PC-9 (cell line): ENCODE measurements around the gene HPSE. TPM values are rescaled to one million over a fixed set of nuclear protein-coding genes. Genes with fewer than 3 reads are reported as not detected.
"Not testable (repeated sequence)": the region's sequence is repeated elsewhere in the genome, so short reads cannot be mapped to it uniquely, and the experiment has no call there.

Experiments
- BruUV-seq: library from RNA; stranded (reverse); fragments of 400-500 nt; replicated peaks from 2 replicates; lab custom pipeline; 2021; lab: Mats Ljungman, UMichigan
- CTCF ChIA-PET: fragments of 300-600 bp; sonication (Branson Sonifier 250); formaldehyde crosslinking; loops from one replicate; lab custom pipeline; 2022; ENCODE audit warnings: antibody characterized with exemption; lab: Charles Lee
- POLR2A ChIA-PET: fragments of 300-600 bp; sonication (Branson Sonifier 250); formaldehyde crosslinking; loops from one replicate; lab custom pipeline; 2022; ENCODE audit warnings: antibody characterized with exemption; ENCODE audit not compliant: unreplicated experiment; lab: Charles Lee
- DNase-seq, 2 experiments: peaks; one replicate each; pipeline versions ENCODE4 v3.0.0 to v3.0.0-alpha.2; 2015 to 2022; ENCODE audit warnings: mixed read lengths in 1 of 2
- H2AFZ ChIP-seq: fragments of 200-600 bp; sonication (generic); 2 replicates; pipeline ENCODE4 v1.8.1; 2017; ENCODE audit warnings: antibody characterized with exemption
- H3F3A ChIP-seq: fragments of 200-600 bp; sonication (generic); 2 replicates; pipeline ENCODE4 v1.8.1; 2017; ENCODE audit warnings: antibody characterized with exemption, mild to moderate bottlenecking, low read depth; ENCODE audit not compliant: insufficient read depth
- H3K27ac ChIP-seq: fragments of 200-600 bp; sonication (generic); 2 replicates; pipeline ENCODE4 v1.6.1; 2016; ENCODE audit warnings: mixed run types
- H3K27me3 ChIP-seq: fragments of 200-600 bp; sonication (generic); 2 replicates; pipeline ENCODE4 v1.6.1; 2016; ENCODE audit warnings: low read depth, mixed run types; ENCODE audit not compliant: insufficient read depth
- H3K36me3 ChIP-seq: fragments of 200-600 bp; sonication (generic); 2 replicates; pipeline ENCODE4 v1.6.1; 2016; ENCODE audit warnings: low read depth, mixed run types
- H3K4me1 ChIP-seq: fragments of 200-600 bp; sonication (generic); replicated peaks from 2 replicates; pipeline ENCODE4 v1.6.1; 2016; ENCODE audit warnings: mixed run types; ENCODE audit not compliant: insufficient read depth
- H3K4me2 ChIP-seq: fragments of 200-600 bp; sonication (generic); 2 replicates; pipeline ENCODE4 v1.6.1; 2017; ENCODE audit warnings: mixed run types
- H3K4me3 ChIP-seq: fragments of 200-600 bp; sonication (generic); 2 replicates; pipeline ENCODE4 v1.6.1; 2016; ENCODE audit warnings: mixed run types
- H3K79me2 ChIP-seq: fragments of 200-600 bp; sonication (generic); 2 replicates; pipeline ENCODE4 v1.6.1; 2017; ENCODE audit warnings: low read depth, mixed run types
- H3K9me2 ChIP-seq: fragments of 200-600 bp; sonication (generic); 2 replicates; pipeline ENCODE4 v1.8.1; 2017; ENCODE audit warnings: mild to moderate bottlenecking; ENCODE audit not compliant: insufficient read depth
- H3K9me3 ChIP-seq: fragments of 200-600 bp; sonication (generic); 2 replicates; pipeline ENCODE4 v1.8.1; 2016; ENCODE audit warnings: low read depth; ENCODE audit not compliant: insufficient read depth
- H4K20me1 ChIP-seq: fragments of 200-600 bp; sonication (generic); 2 replicates; pipeline ENCODE4 v1.8.1; 2017; ENCODE audit not compliant: insufficient read depth
- CTCF ChIP-seq: fragments of 200-600 bp; sonication (generic); conservative IDR thresholded peaks from 2 replicates; pipeline ENCODE4 v1.6.1; 2017; ENCODE audit warnings: mixed run types, antibody characterized with exemption, mild to moderate bottlenecking, moderate library complexity
- EZH2 ChIP-seq: fragments of 200-600 bp; sonication (generic); IDR thresholded peaks from 2 replicates; pipeline ENCODE4 v1.8.0; 2017; ENCODE audit warnings: antibody characterized with exemption, low read depth
- intact Hi-C: fragments of 100-400 bp; cut with micrococcal nuclease; formaldehyde crosslinking; loops from one replicate; pipeline ENCODE4 v1.10.0; 2022; ENCODE audit not compliant: unreplicated experiment
- total RNA-seq: library from RNA; stranded (reverse); gene quantifications from 2 replicates; pipeline ENCODE4 v1.2.3, GENCODE V29; 2021

Gene HPSE
- total RNA-seq, 1 experiment from 2014 or later = 4.4 TPM

DNA sequence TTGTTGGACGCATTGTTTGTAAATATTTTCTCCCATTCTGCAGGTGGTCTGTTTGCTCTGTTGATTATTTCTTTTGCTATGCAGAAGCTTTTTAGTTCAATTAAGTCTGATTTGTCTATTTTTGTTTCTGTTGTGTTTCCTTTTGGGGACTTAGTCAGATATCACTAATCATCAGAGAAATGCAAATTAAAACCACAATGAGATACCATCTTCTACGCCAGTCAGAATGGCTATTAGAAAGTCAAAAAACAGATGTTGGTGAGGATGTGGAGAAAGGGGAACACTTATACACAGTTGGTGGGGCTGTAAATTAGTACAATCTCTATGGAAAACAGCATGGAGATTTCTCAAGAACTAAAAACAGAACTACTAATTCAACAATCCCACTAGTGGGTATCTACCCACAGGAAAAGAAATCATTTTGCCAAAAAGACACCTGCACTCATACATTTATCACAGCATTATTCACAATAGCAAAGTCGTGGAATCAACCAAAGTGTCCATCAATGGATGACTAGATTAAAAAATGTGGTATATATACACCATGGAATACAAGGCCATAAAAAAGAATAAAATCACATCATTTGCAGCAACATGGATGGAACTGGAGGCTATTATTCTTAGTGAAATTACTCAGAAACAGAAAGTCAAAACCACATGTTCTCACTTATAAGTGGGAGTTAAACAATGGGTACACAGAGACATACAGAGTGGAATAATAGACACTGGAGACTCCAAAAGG, 58.2 kb downstream of the HPSE start:
- Histone ChIP-seq H3K9me2 (no peaks in the 10 kb centered on the region), H3F3A (no peaks in the 10 kb centered on the region), H2AFZ (no peak overlapping the region), H3K9me3 (no peaks in the 10 kb centered on the region), H4K20me1 (no peaks in the 10 kb centered on the region), H3K27ac (no peak overlapping the region), H3K27me3 (no peaks in the 10 kb centered on the region), H3K79me2 (peaks cover 11% of the 10 kb centered on the region), H3K4me1 (peaks cover 2% of the 10 kb centered on the region), H3K36me3 (no peaks in the 10 kb centered on the region), H3K4me2 (no peak overlapping the region), H3K4me3 (no peak overlapping the region)
- ChIA-PET CTCF (no interaction called here), POLR2A (no interaction called here)
- no peak for TF ChIP-seq EZH2
- TF ChIP-seq CTCF = no peak
- BruUV-seq = no TSS peak
- DNase-seq = no peak
- intact Hi-C loops = no loop called here

- H3K4me2 ChIP-seq, H2AFZ ChIP-seq, H3K4me3 ChIP-seq, CTCF ChIA-PET, POLR2A ChIA-PET, H3K9me2 ChIP-seq, DNase-seq, intact Hi-C loops, H3K4me1 ChIP-seq, H3K27me3 ChIP-seq, H4K20me1 ChIP-seq, H3K27ac ChIP-seq, H3F3A ChIP-seq, H3K79me2 ChIP-seq, BruUV-seq, H3K9me3 ChIP-seq, H3K36me3 ChIP-seq: not testable (repeated sequence)
These were observed 60.7 kb downstream of the HPSE start for GRCh38 chr4:83273926-83274325.

- intact Hi-C loops = no loop called here
- TF ChIP-seq EZH2 = no peak
- TF ChIP-seq CTCF = no peak
- Histone ChIP-seq H4K20me1 (no peaks in the 10 kb centered on the region), H3K36me3 (no peaks in the 10 kb centered on the region; the same call in 1 of the 2 replicates), H3K79me2 (no peaks in the 10 kb centered on the region), H3F3A (peaks cover 7% of the 10 kb centered on the region), H3K4me3 (no peak overlapping the region), H3K27ac (no peak overlapping the region), H2AFZ (no peak overlapping the region), H3K4me1 (peaks cover 12% of the 10 kb centered on the region), H3K9me3 (no peaks in the 10 kb centered on the region), H3K27me3 (no peaks in the 10 kb centered on the region), H3K9me2 (no peaks in the 10 kb centered on the region), H3K4me2 (no peak overlapping the region)
- no TSS peak for BruUV-seq
- ChIA-PET POLR2A (no interaction called here), CTCF (no interaction called here)
- no peak for DNase-seq
These were observed 61.7 kb downstream of the HPSE start for GRCh38 chr4:83272900-83273299.
